Bronchial epithelial cell (primary cell): Measurements from ENCODE around the gene TMUB1. TPM values are rescaled to one million over a fixed set of nuclear protein-coding genes. Genes with fewer than 3 reads are reported as not detected.

Source experiments
- DNase-seq: peaks from one replicate; pipeline ENCODE4 v3.0.0-alpha.2; 2010; ENCODE audit warnings: low read depth
- FAIRE-seq: peaks from 2 replicates; lab custom pipeline; 2011; peaks lifted over from hg19 to GRCh38; lab: Jason Lieb, UNC
- H3K27me3 ChIP-seq: 2 replicates; pipeline ENCODE4 v1.5.1; 2011; ENCODE audit warnings: low read length; ENCODE audit not compliant: control insufficient read depth, insufficient read depth
- H3K36me3 ChIP-seq: 2 replicates; pipeline ENCODE4 v1.5.1; 2011; ENCODE audit warnings: low read length; ENCODE audit not compliant: control insufficient read depth, insufficient read depth
- H3K4me3 ChIP-seq: 2 replicates; pipeline ENCODE4 v1.5.1; 2011; ENCODE audit warnings: mild to moderate bottlenecking, low read depth, low read length, control low read depth
- total RNA-seq: library from RNA; depleted of rRNA; stranded (reverse); fragments of >200 nt; gene quantifications from 2 replicates; pipeline ENCODE4 v1.2.1, GENCODE V29; 2014
- TF ChIP-seq, protein P1 (sequence below): IDR thresholded peaks from 2 replicates; pipeline ENCODE4 v1.5.1; 2011; ENCODE audit warnings: mild to moderate bottlenecking, moderate library complexity, low read length, control low read depth, inconsistent platforms; ENCODE audit not compliant: insufficient read depth, severe bottlenecking

TMUB1 gene
- total RNA-seq, 1 donor from 2014 or later = 9.0 TPM

DNA sequence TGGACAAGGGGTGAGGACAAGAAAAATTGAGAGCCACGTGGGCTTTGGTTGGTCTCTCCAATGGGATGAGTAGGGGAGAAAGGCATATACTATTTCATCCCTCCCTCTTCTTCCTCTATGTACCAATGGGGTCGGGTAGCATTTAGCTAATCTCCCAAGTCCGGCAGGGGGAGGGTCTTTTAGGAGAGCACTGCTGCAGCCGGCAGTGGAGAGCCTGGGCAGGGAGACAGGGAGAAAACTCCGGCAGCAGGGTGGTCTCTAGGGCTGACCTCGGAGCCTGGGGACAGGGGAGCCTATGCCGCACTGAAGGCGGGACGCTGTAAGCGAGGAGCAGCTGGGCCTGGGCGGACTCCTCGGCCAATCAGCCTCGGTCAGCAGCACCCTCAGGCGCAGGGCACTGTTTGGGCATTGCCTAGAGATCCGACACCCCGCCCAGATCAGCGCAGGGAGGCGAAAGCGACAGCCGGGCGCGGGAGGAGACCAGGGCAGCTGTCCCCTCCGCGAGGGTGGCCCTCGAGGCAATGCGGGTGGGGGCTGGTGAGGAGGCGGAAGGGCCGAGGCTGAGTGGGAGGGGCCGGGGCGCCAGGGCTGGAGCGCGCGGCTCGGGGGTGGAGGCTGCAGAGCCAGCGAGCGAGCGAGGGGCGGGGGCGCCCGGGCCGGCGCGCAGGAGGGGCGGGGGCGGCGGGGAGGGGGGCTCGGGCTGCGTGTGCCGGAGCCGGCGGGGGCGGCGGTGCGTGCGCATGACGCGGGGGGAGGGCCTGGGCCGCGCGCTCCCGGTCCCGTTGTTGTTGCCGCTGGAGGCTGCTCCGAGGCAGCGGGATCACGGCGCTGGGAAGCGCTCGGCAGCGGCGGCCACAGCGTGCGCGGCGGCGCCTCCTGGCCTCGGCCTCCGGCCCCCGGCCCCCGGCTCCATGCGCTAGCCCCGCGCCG lies 2.7 kb upstream of the TMUB1 start, which contains the start of gene AGAP3:
TSS of gene AGAP3 (plus strand) at position 785 of the 930 bp plus-strand sequence. CDS start 267 bp downstream, outside the sequence.
- H3K4me3 ChIP-seq = peak within 1 kb of the TSS; percentile 74
- TF ChIP-seq, protein P1, sequence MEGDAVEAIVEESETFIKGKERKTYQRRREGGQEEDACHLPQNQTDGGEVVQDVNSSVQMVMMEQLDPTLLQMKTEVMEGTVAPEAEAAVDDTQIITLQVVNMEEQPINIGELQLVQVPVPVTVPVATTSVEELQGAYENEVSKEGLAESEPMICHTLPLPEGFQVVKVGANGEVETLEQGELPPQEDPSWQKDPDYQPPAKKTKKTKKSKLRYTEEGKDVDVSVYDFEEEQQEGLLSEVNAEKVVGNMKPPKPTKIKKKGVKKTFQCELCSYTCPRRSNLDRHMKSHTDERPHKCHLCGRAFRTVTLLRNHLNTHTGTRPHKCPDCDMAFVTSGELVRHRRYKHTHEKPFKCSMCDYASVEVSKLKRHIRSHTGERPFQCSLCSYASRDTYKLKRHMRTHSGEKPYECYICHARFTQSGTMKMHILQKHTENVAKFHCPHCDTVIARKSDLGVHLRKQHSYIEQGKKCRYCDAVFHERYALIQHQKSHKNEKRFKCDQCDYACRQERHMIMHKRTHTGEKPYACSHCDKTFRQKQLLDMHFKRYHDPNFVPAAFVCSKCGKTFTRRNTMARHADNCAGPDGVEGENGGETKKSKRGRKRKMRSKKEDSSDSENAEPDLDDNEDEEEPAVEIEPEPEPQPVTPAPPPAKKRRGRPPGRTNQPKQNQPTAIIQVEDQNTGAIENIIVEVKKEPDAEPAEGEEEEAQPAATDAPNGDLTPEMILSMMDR = no peak
- H3K36me3 ChIP-seq = peaks cover 2% of the 10 kb centered on the region
- FAIRE-seq (no peak), DNase-seq (peak; percentile 34)
- no peaks in the 10 kb centered on the region for H3K27me3 ChIP-seq

DNA sequence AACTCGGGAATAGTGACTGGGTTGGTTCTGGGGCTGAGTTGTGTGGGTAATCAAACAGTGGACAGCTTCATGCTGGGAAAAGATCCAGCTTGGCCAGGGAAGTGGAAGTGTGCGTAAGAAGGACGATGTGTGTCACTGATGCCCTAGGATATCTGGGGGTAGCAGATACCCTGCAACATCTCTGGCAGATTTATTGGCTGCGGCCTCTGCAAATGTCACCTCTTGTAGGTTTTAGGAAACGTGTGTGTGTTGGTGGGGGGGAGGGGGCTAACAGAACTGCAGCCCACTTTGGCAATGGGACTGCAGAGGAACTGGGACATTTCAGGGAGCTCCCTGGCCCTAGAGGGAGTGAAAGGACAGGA lies 2.0 kb upstream of the TMUB1 start:
- FAIRE-seq (no peak), DNase-seq (no peak)
- peaks cover 2% of the 10 kb centered on the region for H3K36me3 ChIP-seq
- TF ChIP-seq, protein P1 = no peak
- H3K27me3 ChIP-seq = no peaks in the 10 kb centered on the region
- H3K4me3 ChIP-seq = no peak overlapping the region

DNA sequence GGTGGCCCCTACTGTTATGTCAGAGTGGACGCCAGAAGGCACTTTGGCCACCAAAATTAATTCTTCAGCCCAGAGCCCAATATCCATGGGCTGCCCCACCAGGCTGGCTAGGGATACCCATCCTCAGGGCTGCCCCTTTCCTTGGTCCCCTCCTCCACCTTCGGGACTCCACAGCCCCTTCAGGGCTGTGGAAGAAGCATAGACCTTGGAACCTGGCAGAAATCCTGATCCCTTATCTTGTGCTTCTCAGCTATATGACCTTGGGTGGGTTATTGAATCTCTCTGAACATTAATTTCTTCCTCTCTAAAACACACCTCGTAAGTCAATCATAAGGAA lies 499 bp upstream of the TMUB1 start:
- no peak for DNase-seq
- no peak for FAIRE-seq
- Histone ChIP-seq H3K27me3 (no peaks in the 10 kb centered on the region), H3K36me3 (peaks cover 5% of the 10 kb centered on the region), H3K4me3 (peak overlapping the region; percentile 72)
- TF ChIP-seq, protein P1 = no peak

DNA sequence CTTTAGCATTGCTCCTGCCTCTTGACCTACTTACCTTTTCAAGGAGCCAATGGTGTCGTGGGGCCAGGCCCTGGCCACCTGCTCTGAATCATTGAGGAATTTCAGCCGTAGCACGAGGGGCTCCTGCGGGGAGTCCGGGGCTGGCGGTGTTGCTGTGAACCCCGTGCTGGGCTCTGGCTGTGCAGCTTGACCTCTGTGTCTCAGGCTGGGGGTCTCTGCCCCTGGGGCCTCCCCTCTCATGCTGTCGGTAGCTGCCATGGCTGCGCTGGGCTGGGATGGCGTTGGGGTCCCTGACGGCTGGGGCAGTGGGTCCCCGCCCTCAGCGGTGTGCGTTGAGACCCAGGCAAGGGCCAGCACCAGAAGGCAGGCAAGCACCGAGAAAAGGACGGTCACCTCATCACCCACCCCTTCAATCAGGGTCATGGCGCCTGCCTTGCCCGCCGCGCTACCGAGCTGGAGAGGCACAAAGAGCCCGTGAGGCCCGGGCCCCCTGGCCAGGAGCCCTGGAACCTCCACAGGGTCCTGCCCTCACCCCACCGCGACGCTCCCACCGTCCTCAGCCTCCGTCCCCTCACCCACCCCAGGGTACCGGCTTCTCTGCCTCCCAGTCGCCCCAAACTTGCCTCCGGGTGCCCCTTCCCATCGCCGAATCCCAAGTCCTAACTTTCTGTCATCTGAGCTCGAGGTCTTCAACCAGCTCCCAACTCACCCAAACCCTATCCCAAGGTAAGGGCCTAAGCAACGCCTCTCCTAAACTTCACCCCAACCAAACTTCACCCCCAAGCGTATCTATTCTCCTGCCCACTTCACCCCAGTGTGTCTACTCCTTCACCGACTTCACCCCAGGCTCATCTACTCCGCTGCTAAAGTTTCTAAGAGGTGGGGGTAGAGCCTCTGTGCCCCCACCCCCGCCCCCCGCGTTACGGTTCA lies 887 bp downstream of the TMUB1 start:
- FAIRE-seq (no peak), DNase-seq (no peak)
- peaks cover 7% of the 10 kb centered on the region for H3K36me3 ChIP-seq
- no peaks in the 10 kb centered on the region for H3K27me3 ChIP-seq
- TF ChIP-seq, protein P1 = no peak
- H3K4me3 ChIP-seq = peak overlapping the region; percentile 72

DNA sequence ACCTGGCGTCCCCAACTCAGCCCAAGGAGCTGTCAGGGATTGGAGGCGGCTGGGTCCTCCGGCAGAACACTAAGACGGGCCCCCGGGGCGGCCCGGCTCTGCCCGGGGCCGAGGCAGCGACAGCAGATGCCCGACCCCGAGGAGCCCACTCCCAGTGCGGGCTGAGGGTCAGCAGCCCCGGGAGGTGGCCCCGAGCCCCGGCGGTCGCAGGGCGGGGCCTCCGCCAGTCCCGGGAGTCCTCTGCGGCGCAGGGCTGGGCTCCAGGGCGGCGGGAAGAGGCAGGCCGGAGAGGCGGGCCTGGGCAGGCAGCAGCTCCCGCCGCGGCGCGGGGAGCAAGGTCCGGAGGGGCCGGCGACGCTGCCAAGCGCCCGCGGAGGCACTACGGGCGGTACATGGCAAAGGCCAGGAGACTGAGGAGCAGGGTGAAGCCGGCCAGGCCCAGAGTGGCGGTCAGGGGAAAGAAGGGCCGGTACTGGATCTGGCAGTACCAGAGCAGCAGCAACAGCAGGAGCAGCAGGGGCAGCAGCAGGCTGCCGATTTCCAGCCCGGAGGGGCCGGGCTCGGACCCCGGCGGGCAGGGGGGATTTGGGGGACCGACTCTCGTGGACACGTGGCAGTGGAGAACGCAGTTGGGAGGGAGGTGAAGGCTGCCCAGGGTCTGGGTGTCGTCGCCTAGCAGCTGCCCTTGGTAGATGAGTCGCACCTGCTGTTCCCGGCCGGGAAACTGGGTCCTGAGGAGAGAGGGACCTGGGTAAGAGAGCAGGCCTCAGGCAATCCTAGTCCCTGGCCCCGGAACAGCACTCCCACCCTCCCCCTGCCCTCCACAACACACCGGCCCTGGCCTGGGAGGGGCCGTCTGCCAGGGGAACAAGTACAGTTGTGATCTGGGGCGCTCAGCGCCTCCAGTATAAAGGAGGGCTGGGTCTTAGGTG lies 1.9 kb downstream of the TMUB1 start:
- DNase-seq = no peak
- no peak for FAIRE-seq
- Histone ChIP-seq H3K4me3 (peak overlapping the region; percentile 92), H3K27me3 (no peaks in the 10 kb centered on the region), H3K36me3 (peaks cover 9% of the 10 kb centered on the region)
- TF ChIP-seq, protein P1 = no peak
